ENCODE data around the gene SUMF1.

SUMF1 gene

DNA sequence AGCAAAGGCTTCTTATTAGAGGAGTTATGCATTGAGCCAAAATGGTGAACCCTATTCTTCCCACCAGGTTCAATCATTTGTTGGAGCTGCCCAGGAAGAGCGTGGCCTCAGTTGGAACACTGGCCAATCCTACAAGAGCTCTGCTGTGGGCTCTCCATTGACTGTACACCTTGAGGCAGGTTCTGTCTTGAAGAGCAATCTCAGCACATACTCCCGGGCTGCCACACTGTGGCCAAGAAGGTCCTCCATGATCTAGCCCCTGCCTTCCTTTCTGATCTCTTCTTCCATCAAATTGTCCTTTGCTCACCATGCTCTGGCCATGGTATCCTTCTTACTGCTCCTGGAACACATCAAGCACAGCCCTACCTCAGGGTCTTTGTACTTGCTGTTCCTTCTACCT lies 5.7 kb upstream of the SUMF1 start:
- TF ChIP-seq EZH2phosphoT487 (IDR thresholded peaks at IDR 0.05; ENCODE audit: borderline replicate concordance), result no peak
- TF ChIP-seq, protein P1, sequence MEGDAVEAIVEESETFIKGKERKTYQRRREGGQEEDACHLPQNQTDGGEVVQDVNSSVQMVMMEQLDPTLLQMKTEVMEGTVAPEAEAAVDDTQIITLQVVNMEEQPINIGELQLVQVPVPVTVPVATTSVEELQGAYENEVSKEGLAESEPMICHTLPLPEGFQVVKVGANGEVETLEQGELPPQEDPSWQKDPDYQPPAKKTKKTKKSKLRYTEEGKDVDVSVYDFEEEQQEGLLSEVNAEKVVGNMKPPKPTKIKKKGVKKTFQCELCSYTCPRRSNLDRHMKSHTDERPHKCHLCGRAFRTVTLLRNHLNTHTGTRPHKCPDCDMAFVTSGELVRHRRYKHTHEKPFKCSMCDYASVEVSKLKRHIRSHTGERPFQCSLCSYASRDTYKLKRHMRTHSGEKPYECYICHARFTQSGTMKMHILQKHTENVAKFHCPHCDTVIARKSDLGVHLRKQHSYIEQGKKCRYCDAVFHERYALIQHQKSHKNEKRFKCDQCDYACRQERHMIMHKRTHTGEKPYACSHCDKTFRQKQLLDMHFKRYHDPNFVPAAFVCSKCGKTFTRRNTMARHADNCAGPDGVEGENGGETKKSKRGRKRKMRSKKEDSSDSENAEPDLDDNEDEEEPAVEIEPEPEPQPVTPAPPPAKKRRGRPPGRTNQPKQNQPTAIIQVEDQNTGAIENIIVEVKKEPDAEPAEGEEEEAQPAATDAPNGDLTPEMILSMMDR (conservative IDR thresholded peaks at IDR 0.05; ENCODE audit: low read length), result peak; percentile 15; the same call in 1 of the 2 replicates
- Histone ChIP-seq H3K9me2 (replicated peaks; ENCODE audit: low read depth, low read length) (no peaks in the 10 kb centered on the region), H3F3A (ENCODE audit: low read depth) (no peaks in the 10 kb centered on the region), H3K4me3 (ENCODE audit: low read length, poor library complexity, severe bottlenecking) (no peak overlapping the region), H3K36me3 (ENCODE audit: insufficient read depth, low read length) (no peaks in the 10 kb centered on the region), H3K27me3 (ENCODE audit: insufficient read depth, low read length, poor library complexity, severe bottlenecking) (no peaks in the 10 kb centered on the region), H4K20me1 (ENCODE audit: insufficient read depth, low read length, poor library complexity, severe bottlenecking) (no peaks in the 10 kb centered on the region), H3K79me2 (ENCODE audit: insufficient read depth, low read length) (no peaks in the 10 kb centered on the region), H3K9ac (ENCODE audit: low read depth, low read length, poor library complexity, severe bottlenecking) (no peak overlapping the region), H3K4me1 (ENCODE audit: insufficient read depth, low read length, poor library complexity, severe bottlenecking) (no peaks in the 10 kb centered on the region), H2AFZ (ENCODE audit: low read length) (no peak overlapping the region), H3K4me2 (ENCODE audit: low read depth, low read length, poor library complexity, severe bottlenecking) (no peak overlapping the region), H3K9me3 (ENCODE audit: insufficient read depth, low read depth, low read length) (no peaks in the 10 kb centered on the region)

DNA sequence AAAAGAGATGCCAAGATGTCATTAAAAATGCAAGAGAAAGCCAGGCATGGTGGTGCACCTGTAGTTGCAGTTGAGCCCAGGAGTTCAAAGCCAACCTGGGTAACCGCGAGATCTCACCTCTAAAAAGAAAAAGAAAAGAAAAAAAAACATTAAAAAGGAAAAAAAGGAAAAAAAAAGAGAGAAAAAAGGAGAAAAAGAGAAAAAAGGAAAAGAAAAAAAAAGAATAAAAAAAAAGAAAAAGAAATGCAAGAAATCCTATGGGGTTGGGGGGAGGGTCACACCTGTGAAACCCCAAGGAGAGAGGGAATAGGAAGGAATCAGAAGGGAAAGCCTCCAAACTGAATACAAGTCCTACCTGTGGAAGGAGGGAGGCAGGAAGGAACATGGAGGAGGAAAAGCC lies 5.2 kb upstream of the SUMF1 start:
- Histone ChIP-seq H2AFZ (ENCODE audit: low read length) (no peak overlapping the region), H3K27me3 (ENCODE audit: insufficient read depth, low read length, poor library complexity, severe bottlenecking) (no peaks in the 10 kb centered on the region), H3F3A (ENCODE audit: low read depth) (no peaks in the 10 kb centered on the region), H3K36me3 (ENCODE audit: insufficient read depth, low read length) (no peaks in the 10 kb centered on the region), H3K9me2 (replicated peaks; ENCODE audit: low read depth, low read length) (no peaks in the 10 kb centered on the region), H3K4me3 (ENCODE audit: low read length, poor library complexity, severe bottlenecking) (no peak overlapping the region), H3K79me2 (ENCODE audit: insufficient read depth, low read length) (no peaks in the 10 kb centered on the region), H3K4me1 (ENCODE audit: insufficient read depth, low read length, poor library complexity, severe bottlenecking) (peaks cover 3% of the 10 kb centered on the region), H4K20me1 (ENCODE audit: insufficient read depth, low read length, poor library complexity, severe bottlenecking) (no peaks in the 10 kb centered on the region), H3K9ac (ENCODE audit: low read depth, low read length, poor library complexity, severe bottlenecking) (no peak overlapping the region), H3K4me2 (ENCODE audit: low read depth, low read length, poor library complexity, severe bottlenecking) (no peak overlapping the region), H3K9me3 (ENCODE audit: insufficient read depth, low read depth, low read length) (no peaks in the 10 kb centered on the region)
- no peak for TF ChIP-seq EZH2phosphoT487 (IDR thresholded peaks at IDR 0.05; ENCODE audit: borderline replicate concordance)
- TF ChIP-seq, protein P1 (conservative IDR thresholded peaks at IDR 0.05; ENCODE audit: low read length), result no peak

DNA sequence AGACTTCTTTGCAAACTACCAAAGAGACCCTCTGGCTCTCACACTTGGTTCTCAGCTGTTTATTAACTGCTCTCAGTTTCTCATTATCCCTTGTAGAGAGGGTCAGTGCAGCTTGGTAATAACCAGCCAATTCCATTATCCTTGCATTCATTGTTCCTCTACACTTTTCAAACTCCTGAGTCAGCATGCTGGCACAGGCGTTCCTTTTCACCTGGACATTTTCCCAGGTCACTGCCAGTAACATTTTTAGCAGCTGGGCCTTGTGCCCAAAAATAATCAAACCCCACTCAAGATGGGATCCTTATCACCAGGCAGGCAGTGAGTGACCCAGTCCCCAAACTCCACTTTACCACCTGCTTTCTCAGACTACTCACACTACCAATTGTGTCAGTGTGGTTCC lies 4.8 kb upstream of the SUMF1 start:
- no peaks in the 10 kb centered on the region for H3K27me3 ChIP-seq (ENCODE audit: insufficient read depth, low read length, poor library complexity, severe bottlenecking)
- H2AFZ ChIP-seq (ENCODE audit: low read length), result no peak overlapping the region
- H3K4me1 ChIP-seq (ENCODE audit: insufficient read depth, low read length, poor library complexity, severe bottlenecking), result peaks cover 5% of the 10 kb centered on the region
- no peak overlapping the region for H3K9ac ChIP-seq (ENCODE audit: low read depth, low read length, poor library complexity, severe bottlenecking)
- H3K4me2 ChIP-seq (ENCODE audit: low read depth, low read length, poor library complexity, severe bottlenecking), result no peak overlapping the region
- no peaks in the 10 kb centered on the region for H3F3A ChIP-seq (ENCODE audit: low read depth)
- H4K20me1 ChIP-seq (ENCODE audit: insufficient read depth, low read length, poor library complexity, severe bottlenecking), result no peaks in the 10 kb centered on the region
- no peaks in the 10 kb centered on the region for H3K9me3 ChIP-seq (ENCODE audit: insufficient read depth, low read depth, low read length)
- no peaks in the 10 kb centered on the region for H3K36me3 ChIP-seq (ENCODE audit: insufficient read depth, low read length)
- H3K79me2 ChIP-seq (ENCODE audit: insufficient read depth, low read length), result no peaks in the 10 kb centered on the region
- H3K9me2 ChIP-seq (replicated peaks; ENCODE audit: low read depth, low read length), result no peaks in the 10 kb centered on the region
- TF ChIP-seq, protein P1 (conservative IDR thresholded peaks at IDR 0.05; ENCODE audit: low read length), result no peak
- no peak for TF ChIP-seq EZH2phosphoT487 (IDR thresholded peaks at IDR 0.05; ENCODE audit: borderline replicate concordance)
- H3K4me3 ChIP-seq (ENCODE audit: low read length, poor library complexity, severe bottlenecking), result no peak overlapping the region
